Measurements from ENCODE around the gene HOXC10. TPM values are rescaled to one million over a fixed set of nuclear protein-coding genes. Genes with fewer than 3 reads are reported as not detected.

The HOXC10 gene
- total and polyA plus RNA-seq, 2 donors (not counting 1 experiment from before 2014, with no cell fraction given) = not detected

DNA sequence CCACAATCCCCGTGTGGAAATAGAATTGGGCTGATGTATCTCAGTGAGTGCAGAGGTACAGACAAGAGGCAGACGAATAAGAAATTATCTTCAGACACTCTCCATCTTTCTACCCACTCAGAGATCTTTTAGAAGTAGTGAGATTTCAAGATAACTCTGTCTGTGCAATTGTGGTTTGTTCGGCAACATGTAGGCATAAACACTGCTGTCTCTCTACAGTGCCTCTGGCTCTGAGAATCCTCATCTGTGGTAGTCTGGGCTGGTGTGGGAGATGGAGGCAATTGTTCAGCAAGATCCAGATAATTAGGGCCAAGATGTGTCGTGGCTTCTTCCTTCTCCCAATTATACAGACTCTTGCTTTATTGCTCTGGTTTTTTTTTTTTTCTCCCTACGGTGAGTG is 43.2 kb upstream of the HOXC10 start:
- no peak overlapping the region for H3K4me3 ChIP-seq (ENCODE audit: control extremely low read depth in 1 of 5, extremely low read depth in 1 of 5, insufficient read depth in 1 of 5, low read depth in 2 of 5, low read length in 4 of 5)
- TF ChIP-seq EZH2 (IDR thresholded peaks at IDR 0.05; ENCODE audit: borderline replicate concordance, insufficient read depth, low read depth, low read length, poor library complexity, severe bottlenecking) (no peak), CTCF (IDR thresholded peaks at IDR 0.05) (no peak)
- H3K79me2 ChIP-seq (ENCODE audit: control insufficient read depth, insufficient read depth, low read length) = no peaks in the 10 kb centered on the region
- no peak for ATAC-seq (ENCODE audit: low read depth)
- CTCF ChIA-PET = interaction anchor here (0.8 kb wide), 1 partner anchor 64 kb away, joined by 3 read pairs; no protein-coding TSS in a partner anchor
- no peak overlapping the region for H3K27ac ChIP-seq (ENCODE audit: low read length in 2 of 2)
- H2AFZ ChIP-seq (ENCODE audit: insufficient read depth, low read depth, low read length, poor library complexity, severe bottlenecking) = no peak overlapping the region
- H3K9me3 Mint-ChIP-seq (ENCODE audit: insufficient read depth) = no peaks in the 10 kb centered on the region
- peaks cover 0 to 43% (median 1%) of the 10 kb centered on the region in 3 donors for H3K9me3 ChIP-seq (ENCODE audit: control extremely low read depth in 1 of 3, control insufficient read depth in 2 of 3, insufficient read depth in 1 of 3, low read length in 2 of 3)
- H3K9ac ChIP-seq (ENCODE audit: low read length) = no peak overlapping the region
- no peaks in the 10 kb centered on the region for H3K4me1 Mint-ChIP-seq
- H4K20me1 ChIP-seq (ENCODE audit: control insufficient read depth, insufficient read depth, low read length, poor library complexity, severe bottlenecking) = no peaks in the 10 kb centered on the region
- no peak overlapping the region for H3K27ac Mint-ChIP-seq
- intact Hi-C loops (cut with micrococcal nuclease) = loop anchor here (5.0 kb wide), 1 partner anchor 46 kb away; the partner anchor contains the start of gene HOXC10
- H3K4me2 ChIP-seq (replicated peaks; ENCODE audit: low read depth, low read length, poor library complexity, severe bottlenecking) = no peak overlapping the region
- no CpG with 5 or more reads among the region's 5 CpGs for WGBS (ENCODE audit: insufficient coverage)
- H3K4me3 Mint-ChIP-seq = no peak overlapping the region
- H3K27me3 Mint-ChIP-seq = peaks cover 76% of the 10 kb centered on the region
- H3K4me1 ChIP-seq (ENCODE audit: control insufficient read depth in 2 of 2, insufficient read depth in 2 of 2, low read length in 2 of 2) = peaks cover 4 to 20% of the 10 kb centered on the region in 2 donors
- no peaks in the 10 kb centered on the region for H3K36me3 ChIP-seq (replicated peaks in 1 of 2; ENCODE audit: control extremely low read depth in 1 of 2, control insufficient read depth in 1 of 2, extremely low read depth in 1 of 2, insufficient read depth in 2 of 2, low read length in 1 of 2)
- DNase-seq = no peak
- POLR2A ChIA-PET = no interaction called here
- H3K27me3 ChIP-seq (replicated peaks in 1 of 4; ENCODE audit: control extremely low read depth in 1 of 4, control insufficient read depth in 3 of 4, insufficient read depth in 4 of 4, low read length in 3 of 4) = peaks cover 0 to 87% (median 80%) of the 10 kb centered on the region in 4 experiments

GRCh38 chr12:53942467-53942997 is 42.4 kb upstream of the HOXC10 start:
- H3K27me3 Mint-ChIP-seq = peaks cover 73% of the 10 kb centered on the region
- DNase-seq (no peak), ATAC-seq (ENCODE audit: low read depth) (no peak)
- H3K4me2 ChIP-seq (replicated peaks; ENCODE audit: low read depth, low read length, poor library complexity, severe bottlenecking) = no peak overlapping the region
- no peaks in the 10 kb centered on the region for H3K9me3 Mint-ChIP-seq (ENCODE audit: insufficient read depth)
- no peak overlapping the region for H2AFZ ChIP-seq (ENCODE audit: insufficient read depth, low read depth, low read length, poor library complexity, severe bottlenecking)
- POLR2A ChIA-PET = no interaction called here
- peaks cover 4 to 20% of the 10 kb centered on the region in 2 donors for H3K4me1 ChIP-seq (ENCODE audit: control insufficient read depth in 2 of 2, insufficient read depth in 2 of 2, low read length in 2 of 2)
- no peak overlapping the region for H3K27ac ChIP-seq (ENCODE audit: low read length in 2 of 2)
- H3K9me3 ChIP-seq (ENCODE audit: control extremely low read depth in 1 of 3, control insufficient read depth in 2 of 3, insufficient read depth in 1 of 3, low read length in 2 of 3) = peaks cover 0 to 37% (median 1%) of the 10 kb centered on the region in 3 donors
- WGBS (ENCODE audit: insufficient coverage) = no CpG with 5 or more reads among the region's 2 CpGs
- H3K4me3 ChIP-seq (ENCODE audit: control extremely low read depth in 1 of 5, extremely low read depth in 1 of 5, insufficient read depth in 1 of 5, low read depth in 2 of 5, low read length in 4 of 5) = no peak overlapping the region
- H4K20me1 ChIP-seq (ENCODE audit: control insufficient read depth, insufficient read depth, low read length, poor library complexity, severe bottlenecking) = no peaks in the 10 kb centered on the region
- no peak overlapping the region for H3K9ac ChIP-seq (ENCODE audit: low read length)
- peaks cover 0 to 87% (median 79%) of the 10 kb centered on the region in 4 experiments for H3K27me3 ChIP-seq (replicated peaks in 1 of 4; ENCODE audit: control extremely low read depth in 1 of 4, control insufficient read depth in 3 of 4, insufficient read depth in 4 of 4, low read length in 3 of 4)
- H3K27ac Mint-ChIP-seq = no peak overlapping the region
- no peaks in the 10 kb centered on the region for H3K4me1 Mint-ChIP-seq
- CTCF ChIA-PET = interaction anchor here (1.1 kb wide), 1 partner anchor 9 kb away, joined by 3 read pairs; no protein-coding TSS in a partner anchor
- intact Hi-C loops (cut with micrococcal nuclease) = loop anchor here (5.0 kb wide), 1 partner anchor 45 kb away; the partner anchor contains the start of gene HOXC10
- H3K36me3 ChIP-seq (replicated peaks in 1 of 2; ENCODE audit: control extremely low read depth in 1 of 2, control insufficient read depth in 1 of 2, extremely low read depth in 1 of 2, insufficient read depth in 2 of 2, low read length in 1 of 2) = no peaks in the 10 kb centered on the region
- TF ChIP-seq CTCF (IDR thresholded peaks at IDR 0.05) = no peak
- H3K4me3 Mint-ChIP-seq = no peak overlapping the region
- no peaks in the 10 kb centered on the region for H3K79me2 ChIP-seq (ENCODE audit: control insufficient read depth, insufficient read depth, low read length)
